A549 (cell line): Measurements from ENCODE around the gene EXOC6. TPM values are rescaled to one million over a fixed set of nuclear protein-coding genes. Genes with fewer than 3 reads are reported as not detected.
A peak's percentile ranks its signal among the peaks of the same experiment; 100 is the strongest.

ENCODE experiments used
- ATAC-seq, 2 experiments: fragments of 200-7000 bp in 1 of 2; fragments of >200 bp in 1 of 2; cut with Nextera tagmentation in 1 of 2; cut with Tn5 transposase in 1 of 2; 3 replicates each; pipeline versions ENCODE4 v1.8.0 to v1.9.1; 2018 to 2020; ENCODE audit warnings: mild to moderate bottlenecking in 1 of 2, moderate library complexity in 1 of 2
- CTCF ChIA-PET: fragments of 300-600 bp; sonication (Branson Sonifier 250); formaldehyde crosslinking; extraction: SDS; loops from one replicate; lab custom pipeline; 2021; ENCODE audit warnings: antibody characterized with exemption, inconsistent platforms; lab: Yijun Ruan, JAX
- POLR2A ChIA-PET: fragments of 350-600 bp; formaldehyde crosslinking; extraction: SDS; loops from one replicate; lab custom pipeline; 2021; ENCODE audit warnings: antibody characterized with exemption, inconsistent platforms; lab: Yijun Ruan, JAX
- DNase-seq, 2 experiments: peaks; one replicate each; pipeline versions ENCODE4 v3.0.0 to v3.0.0-alpha.2; 2011 to 2016; ENCODE audit warnings: low read depth in 1 of 2, low spot score in 1 of 2
- FAIRE-seq: peaks from 2 replicates; lab custom pipeline; 2011; peaks lifted over from hg19 to GRCh38; lab: Jason Lieb, UNC
- H3K27ac ChIP-seq, 2 experiments: fragments of >200 bp; sonication (Bioruptor Twin); formaldehyde crosslinking; 3 replicates each; pipeline ENCODE4 v1.5.1; 2016 to 2017
- H3K4me1 ChIP-seq: fragments of >200 bp; sonication (Bioruptor Twin); formaldehyde crosslinking; 3 replicates; pipeline ENCODE4 v1.6.1; 2016
- H3K4me2 ChIP-seq: fragments of >200 bp; sonication (Bioruptor Twin); formaldehyde crosslinking; 3 replicates; pipeline ENCODE4 v1.6.1; 2016
- H3K4me3 ChIP-seq: fragments of >200 bp; sonication (Bioruptor Twin); formaldehyde crosslinking; 3 replicates; pipeline ENCODE4 v1.5.1; 2016
- H3K9me3 ChIP-seq: fragments of >200 bp; sonication (Bioruptor Twin); formaldehyde crosslinking; 3 replicates; pipeline ENCODE4 v1.6.1; 2016
- ATOH8 ChIP-seq: fragments of 250-450 bp; sonication (Bioruptor Pico); IDR thresholded peaks from 2 replicates; pipeline ENCODE4 v1.5.0; 2020; ENCODE audit warnings: low read depth, mild to moderate bottlenecking, moderate library complexity
- CTCF ChIP-seq: fragments of >200 bp; sonication (Bioruptor Twin); formaldehyde crosslinking; IDR thresholded peaks from 3 replicates; pipeline ENCODE4 v1.5.1; 2016
- E2F6 ChIP-seq: IDR thresholded peaks from 2 replicates; pipeline ENCODE4 v1.6.1; 2012; ENCODE audit warnings: low read depth, borderline replicate concordance
- HES2 ChIP-seq: fragments of >200 bp; sonication (Bioruptor Twin); formaldehyde crosslinking; IDR thresholded peaks from 2 replicates; pipeline ENCODE4 v1.6.1; 2016
- HEYL ChIP-seq: fragments of 250-450 bp; sonication (Bioruptor Pico); IDR thresholded peaks from 2 replicates; pipeline ENCODE4 v1.8.0; 2021; ENCODE audit warnings: mild to moderate bottlenecking, moderate library complexity
- HOXA7 ChIP-seq: fragments of 250-450 bp; sonication (Bioruptor Pico); IDR thresholded peaks from 2 replicates; pipeline ENCODE4 v1.5.0; 2020; ENCODE audit warnings: mild to moderate bottlenecking, moderate library complexity
- JUNB ChIP-seq: fragments of >200 bp; sonication (Bioruptor Twin); formaldehyde crosslinking; IDR thresholded peaks from 2 replicates; pipeline ENCODE4 v1.6.1; 2016
- NPAS2 ChIP-seq: fragments of 250-450 bp; sonication (Bioruptor Pico); IDR thresholded peaks from 2 replicates; pipeline ENCODE4 v1.8.0; 2022; ENCODE audit warnings: mild to moderate bottlenecking, moderate library complexity, borderline replicate concordance
- RAD21 ChIP-seq, 2 experiments: fragments of >200 bp in 1 of 2; sonication (Bioruptor Twin) in 1 of 2; formaldehyde crosslinking in 1 of 2; IDR thresholded peaks in 1 of 2; conservative IDR thresholded peaks in 1 of 2; 2 replicates in 1 of 2; 3 replicates in 1 of 2; pipeline ENCODE4 v1.6.1; 2012 to 2018; ENCODE audit warnings: inconsistent platforms in 1 of 2
- RARB ChIP-seq: fragments of 250-450 bp; sonication (Bioruptor Pico); IDR thresholded peaks from 2 replicates; pipeline ENCODE4 v1.8.0; 2021; ENCODE audit warnings: mild to moderate bottlenecking, moderate library complexity
- SMC3 ChIP-seq: fragments of >200 bp; sonication (Bioruptor Twin); formaldehyde crosslinking; IDR thresholded peaks from 3 replicates; pipeline ENCODE4 v1.6.1; 2018; ENCODE audit warnings: inconsistent platforms
- WGBS: methylation state at CpG from one replicate; pipeline ENCODE4 v1.1.6; 2017; ENCODE audit errors: missing lambda C conversion rate; 5-methylcytosine and 5-hydroxymethylcytosine counted together
- polyA plus RNA-seq, 4 experiments: library from polyadenylated mRNA; depleted of rRNA in 3 of 4; stranded (reverse); fragments of >200 nt; fragmentation: RNase III in 1 of 4; extraction: RNeasy Plus Mini Kit Qiagen cat#74134 plus additional on column Dnase treatment in 1 of 4; gene quantifications; 2 replicates in 3 of 4; 3 replicates in 1 of 4; pipeline ENCODE4 v1.2.3, GENCODE V29; 2011 to 2017

EXOC6 gene
- polyA plus RNA-seq, 2 of the 4 experiments (the other 2 are of a cell fraction), result 16.8 to 48.5 TPM

GRCh38 chr10:93034426-93034825 is 186.1 kb downstream of the EXOC6 start (continued):
- no peak for TF ChIP-seq HES2
- TF ChIP-seq NPAS2 (CRISPR knock-in tag), result no peak

- Histone ChIP-seq H3K9me3 (no peaks in the 10 kb centered on the region), H3K4me1 (peaks cover 12% of the 10 kb centered on the region; the same call in 2 of the 3 replicates), H3K4me2 (no peak overlapping the region), H3K4me3 (no peak overlapping the region), H3K27ac (no peak overlapping the region)
- DNase-seq (no peak), FAIRE-seq (no peak), ATAC-seq (no peak)
- TF ChIP-seq HEYL (CRISPR knock-in tag) (no peak), RARB (CRISPR knock-in tag) (no peak), JUNB (no peak)
- POLR2A ChIA-PET, result no interaction called here
- CTCF ChIA-PET, result interaction anchor here (1.0 to 2.9 kb wide), 10 partner anchors 12 to 320 kb away, joined by 3 to 8 read pairs (median 4); partner anchors contain the start of gene CYP26A1
- 97% methylated on average over 1 of the region's 1 CpG for WGBS
Observed at GRCh38 chr10:93039110-93039509, 190.8 kb downstream of the EXOC6 start.

GRCh38 chr10:93039721-93040120 is 191.4 kb downstream of the EXOC6 start:
- Histone ChIP-seq H3K4me1 (peaks cover 6% of the 10 kb centered on the region; the same call in 2 of the 3 replicates), H3K4me2 (no peak overlapping the region), H3K27ac (no peak overlapping the region), H3K9me3 (no peaks in the 10 kb centered on the region), H3K4me3 (no peak overlapping the region)
- WGBS, result 39% methylated on average over 3 of the region's 3 CpGs
- ChIA-PET CTCF (interaction anchor here (0.8 to 2.9 kb wide), 11 partner anchors 12 to 155 kb away, joined by 3 to 10 read pairs (median 4); partner anchors contain the start of gene CYP26A1), POLR2A (no interaction called here)
- ATAC-seq (peak; percentile 81 to 84; a peak in 5 of 6 replicates), FAIRE-seq (no peak), DNase-seq (peak in 1 of 2 experiments; percentile 46)
- TF ChIP-seq CTCF (peak; percentile 51), RAD21 (conservative IDR thresholded peaks at IDR 0.05 in 1 of 2, IDR thresholded peaks at IDR 0.05 in 1 of 2) (peak; percentile 62 to 76), SMC3 (peak; percentile 56), HOXA7 (no peak)

GRCh38 chr10:93054486-93054885 is 206.2 kb downstream of the EXOC6 start:
- Histone ChIP-seq H3K4me2 (no peak overlapping the region), H3K4me3 (no peak overlapping the region), H3K4me1 (no peaks in the 10 kb centered on the region), H3K27ac (no peak overlapping the region), H3K9me3 (no peaks in the 10 kb centered on the region)
- DNase-seq (no peak), FAIRE-seq (no peak), ATAC-seq (no peak)
- WGBS, result 94% methylated on average over 3 of the region's 3 CpGs
- ChIA-PET POLR2A (no interaction called here), CTCF (interaction anchor here (1.0 to 1.5 kb wide), 4 partner anchors 9 to 163 kb away, joined by 3 to 4 read pairs (median 4); no protein-coding TSS in a partner anchor)
- TF ChIP-seq ATOH8 (no peak), E2F6 (no peak), CTCF (no peak)
